Endodermal cell (in vitro differentiated cells): Measurements from ENCODE around the gene PLVAP. TPM values are rescaled to one million over a fixed set of nuclear protein-coding genes. Genes with fewer than 3 reads are reported as not detected.
A peak's percentile ranks its signal among the peaks of the same experiment; 100 is the strongest.

ENCODE experiments used
- DNase-seq: peaks from one replicate; pipeline ENCODE4 v3.0.0-alpha.2; 2017
- H3K27ac ChIP-seq: 2 replicates; pipeline ENCODE4 v1.5.1; 2013; ENCODE audit warnings: mild to moderate bottlenecking, low read depth, low read length, moderate library complexity
- H3K27me3 ChIP-seq: 2 replicates; pipeline ENCODE4 v1.6.1; 2013; ENCODE audit warnings: mild to moderate bottlenecking, low read length, moderate library complexity; ENCODE audit not compliant: insufficient read depth, control insufficient read depth, poor library complexity, severe bottlenecking
- H3K36me3 ChIP-seq: 2 replicates; pipeline ENCODE4 v1.7.0; 2013; ENCODE audit warnings: mild to moderate bottlenecking, low read length, moderate library complexity; ENCODE audit not compliant: control insufficient read depth, insufficient read depth
- H3K4me1 ChIP-seq: one replicate; pipeline ENCODE4 v1.7.0; 2013; ENCODE audit warnings: low read length; ENCODE audit not compliant: control insufficient read depth, insufficient read depth
- H3K4me3 ChIP-seq: 2 replicates; pipeline ENCODE4 v1.5.1; 2013; ENCODE audit warnings: mild to moderate bottlenecking, low read length, moderate library complexity
- H3K9ac ChIP-seq: 2 replicates; pipeline ENCODE4 v1.6.1; 2013; ENCODE audit warnings: mild to moderate bottlenecking, low read length, moderate library complexity; ENCODE audit not compliant: poor library complexity, severe bottlenecking; ENCODE audit errors: extremely low read depth
- H3K9me3 ChIP-seq: 2 replicates; pipeline ENCODE4 v1.6.1; 2013; ENCODE audit warnings: mild to moderate bottlenecking, low read length, moderate library complexity; ENCODE audit not compliant: control insufficient read depth
- H3K27ac Mint-ChIP-seq: 2 replicates; pipeline ENCODE4 v1.8.0; 2020; ENCODE audit warnings: mixed read lengths
- H3K27me3 Mint-ChIP-seq: 2 replicates; pipeline ENCODE4 v1.8.0; 2021; ENCODE audit warnings: mild to moderate bottlenecking, mixed read lengths; ENCODE audit not compliant: insufficient read depth
- H3K36me3 Mint-ChIP-seq: 2 replicates; pipeline ENCODE4 v1.8.0; 2020; ENCODE audit warnings: low read depth, mixed read lengths
- H3K4me1 Mint-ChIP-seq: 2 replicates; pipeline ENCODE4 v1.8.0; 2020; ENCODE audit warnings: mixed read lengths
- H3K4me3 Mint-ChIP-seq: 2 replicates; pipeline ENCODE4 v1.8.0; 2020; ENCODE audit warnings: mild to moderate bottlenecking, moderate library complexity, mixed read lengths
- H3K9me3 Mint-ChIP-seq: 2 replicates; pipeline ENCODE4 v1.8.0; 2020; ENCODE audit warnings: mild to moderate bottlenecking, mixed read lengths
- WGBS, 2 experiments: methylation state at CpG; one replicate each; pipeline versions ENCODE4 v1.1.5 to v1.1.7; 2013; ENCODE audit warnings: missing lambda C conversion rate in 2 of 2, mixed read lengths in 1 of 2; ENCODE audit not compliant: insufficient coverage in 1 of 2, insufficient read length in 1 of 2; 5-methylcytosine and 5-hydroxymethylcytosine counted together
- total RNA-seq, 2 donors: library from RNA; stranded (reverse); fragmentation: NEBNext Ultra II Directional in 1 of 2; extraction: Animal tissue kit (Norgen Biotek cat#: 25700) in 1 of 2; gene quantifications; 2 replicates in 1 of 2; 3 replicates in 1 of 2; pipeline ENCODE4 v1.2.1, GENCODE V29; 2021
- TF ChIP-seq, protein P1 (sequence below): fragments of 200-600 bp; sonication (generic); conservative IDR thresholded peaks from 2 replicates; pipeline ENCODE4 v1.5.0; 2021; ENCODE audit warnings: antibody characterized with exemption, mild to moderate bottlenecking

The PLVAP gene
- total RNA-seq, 2 donors from 2014 or later: 0.44 TPM; not detected in 1

DNA sequence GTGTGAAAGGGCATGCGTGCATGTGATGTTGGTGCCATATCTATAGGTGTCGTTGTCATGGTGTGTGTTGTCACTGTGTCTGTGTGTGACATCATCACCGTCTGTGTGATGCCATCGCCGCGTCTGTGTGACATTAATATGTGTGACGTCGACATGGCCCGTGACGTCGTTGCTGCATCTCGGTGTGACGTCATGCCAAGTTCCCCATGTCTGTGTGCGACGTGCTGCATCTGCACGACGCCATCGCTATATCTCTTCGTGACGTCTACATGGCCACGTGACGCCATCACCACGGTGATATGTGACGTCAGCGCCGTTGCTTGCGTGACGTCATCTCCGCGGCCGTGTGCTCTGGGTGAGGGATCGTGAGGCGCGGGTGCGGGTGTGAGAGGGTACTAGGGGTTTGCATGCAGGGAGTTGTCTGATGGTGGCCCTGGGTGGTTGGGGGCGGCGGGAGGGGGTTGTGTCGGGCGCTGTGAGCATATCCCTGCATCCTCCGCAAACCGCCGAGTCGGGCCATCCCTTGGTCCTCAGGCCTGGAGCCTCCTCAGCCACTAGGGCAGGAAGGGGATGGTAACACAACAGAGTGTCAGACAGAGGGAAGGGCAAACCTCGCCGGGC, 25.2 kb downstream of the PLVAP start:
- TF ChIP-seq, protein P1, sequence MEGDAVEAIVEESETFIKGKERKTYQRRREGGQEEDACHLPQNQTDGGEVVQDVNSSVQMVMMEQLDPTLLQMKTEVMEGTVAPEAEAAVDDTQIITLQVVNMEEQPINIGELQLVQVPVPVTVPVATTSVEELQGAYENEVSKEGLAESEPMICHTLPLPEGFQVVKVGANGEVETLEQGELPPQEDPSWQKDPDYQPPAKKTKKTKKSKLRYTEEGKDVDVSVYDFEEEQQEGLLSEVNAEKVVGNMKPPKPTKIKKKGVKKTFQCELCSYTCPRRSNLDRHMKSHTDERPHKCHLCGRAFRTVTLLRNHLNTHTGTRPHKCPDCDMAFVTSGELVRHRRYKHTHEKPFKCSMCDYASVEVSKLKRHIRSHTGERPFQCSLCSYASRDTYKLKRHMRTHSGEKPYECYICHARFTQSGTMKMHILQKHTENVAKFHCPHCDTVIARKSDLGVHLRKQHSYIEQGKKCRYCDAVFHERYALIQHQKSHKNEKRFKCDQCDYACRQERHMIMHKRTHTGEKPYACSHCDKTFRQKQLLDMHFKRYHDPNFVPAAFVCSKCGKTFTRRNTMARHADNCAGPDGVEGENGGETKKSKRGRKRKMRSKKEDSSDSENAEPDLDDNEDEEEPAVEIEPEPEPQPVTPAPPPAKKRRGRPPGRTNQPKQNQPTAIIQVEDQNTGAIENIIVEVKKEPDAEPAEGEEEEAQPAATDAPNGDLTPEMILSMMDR: no peak
- Histone ChIP-seq H3K9ac (no peak overlapping the region), H3K27me3 (no peaks in the 10 kb centered on the region), H3K27ac (no peak overlapping the region), H3K4me3 (no peak overlapping the region), H3K36me3 (no peaks in the 10 kb centered on the region), H3K4me1 (no peaks in the 10 kb centered on the region), H3K9me3 (no peaks in the 10 kb centered on the region)
- Mint-ChIP-seq H3K9me3 (no peaks in the 10 kb centered on the region), H3K27ac (no peak overlapping the region), H3K36me3 (no peaks in the 10 kb centered on the region), H3K4me3 (no peak overlapping the region), H3K4me1 (peaks cover 3% of the 10 kb centered on the region), H3K27me3 (no peaks in the 10 kb centered on the region)
- 95 to 97% methylated on average over 34 to 45 of the region's 45 CpGs for WGBS, 2 experiments
- no peak for DNase-seq

DNA sequence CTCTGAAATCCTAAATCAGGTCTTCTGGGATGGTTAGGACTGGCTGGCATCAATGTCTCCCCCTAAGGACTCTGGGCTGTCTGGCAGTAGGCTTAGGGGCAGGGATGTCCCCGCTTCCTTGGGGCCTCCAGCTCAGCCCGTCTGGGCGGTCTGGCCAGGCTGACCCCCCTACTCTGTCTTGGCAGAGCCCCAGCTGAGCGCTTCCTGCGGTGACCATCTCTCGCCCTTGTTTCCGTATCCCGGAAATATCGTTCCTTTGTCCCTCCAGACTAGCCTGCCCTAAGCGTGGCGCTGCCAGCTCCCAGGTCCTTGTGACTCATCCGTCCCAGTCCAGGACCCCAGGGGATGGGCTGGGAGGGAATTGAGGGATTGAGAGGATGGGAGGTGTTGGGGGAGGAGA, 28.4 kb downstream of the PLVAP start:
- H3K27ac Mint-ChIP-seq: no peak overlapping the region
- DNase-seq: peak; percentile 91
- no peak overlapping the region for H3K4me3 Mint-ChIP-seq
- Histone ChIP-seq H3K27ac (no peak overlapping the region), H3K27me3 (no peaks in the 10 kb centered on the region), H3K4me3 (no peak overlapping the region), H3K9me3 (no peaks in the 10 kb centered on the region), H3K4me1 (no peaks in the 10 kb centered on the region), H3K9ac (no peak overlapping the region), H3K36me3 (no peaks in the 10 kb centered on the region)
- H3K27me3 Mint-ChIP-seq: no peaks in the 10 kb centered on the region
- WGBS, 2 experiments: 25 to 30% methylated on average over 5 to 12 of the region's 12 CpGs
- H3K36me3 Mint-ChIP-seq: no peaks in the 10 kb centered on the region
- H3K9me3 Mint-ChIP-seq: no peaks in the 10 kb centered on the region
- peaks cover 3% of the 10 kb centered on the region for H3K4me1 Mint-ChIP-seq
- TF ChIP-seq, protein P1: no peak

DNA sequence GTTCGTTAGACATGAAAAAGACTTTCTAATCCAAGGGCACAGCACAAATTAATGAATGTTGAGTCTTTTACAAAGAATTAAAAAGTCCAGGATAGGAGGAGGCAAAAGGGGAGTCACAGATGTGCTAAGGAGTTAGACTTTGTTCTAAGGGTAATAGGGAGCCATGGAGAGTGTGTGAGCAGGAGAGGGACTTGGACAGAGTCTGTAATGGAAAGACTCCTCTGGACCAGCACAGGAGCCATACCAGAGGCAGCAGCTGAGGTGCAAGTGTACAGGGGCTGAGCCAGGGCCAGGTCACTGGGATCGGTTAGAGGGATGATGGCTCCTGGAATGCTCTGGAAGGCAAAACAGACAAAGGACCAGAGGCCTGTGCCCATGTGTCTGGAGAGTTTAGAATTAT, 29.3 kb downstream of the PLVAP start:
- H3K9me3 Mint-ChIP-seq: no peaks in the 10 kb centered on the region
- no peaks in the 10 kb centered on the region for H3K4me1 ChIP-seq
- H3K4me3 Mint-ChIP-seq: no peak overlapping the region
- TF ChIP-seq, protein P1: no peak
- H3K9ac ChIP-seq: no peak overlapping the region
- no peaks in the 10 kb centered on the region for H3K27me3 ChIP-seq
- no peak overlapping the region for H3K27ac Mint-ChIP-seq
- H3K36me3 ChIP-seq: no peaks in the 10 kb centered on the region
- peaks cover 3% of the 10 kb centered on the region for H3K4me1 Mint-ChIP-seq
- DNase-seq: no peak
- WGBS, 2 experiments: 82 to 92% methylated on average over 2 of the region's 2 CpGs
- no peaks in the 10 kb centered on the region for H3K27me3 Mint-ChIP-seq
- no peaks in the 10 kb centered on the region for H3K36me3 Mint-ChIP-seq
- H3K27ac ChIP-seq: no peak overlapping the region
- H3K4me3 ChIP-seq: no peak overlapping the region
- H3K9me3 ChIP-seq: no peaks in the 10 kb centered on the region
